ENCODE data around the gene VEGFA. TPM values are rescaled to one million over a fixed set of nuclear protein-coding genes. Genes with fewer than 3 reads are reported as not detected.

VEGFA gene
- total RNA-seq, 1 donor from 2014 or later = 137 TPM

DNA sequence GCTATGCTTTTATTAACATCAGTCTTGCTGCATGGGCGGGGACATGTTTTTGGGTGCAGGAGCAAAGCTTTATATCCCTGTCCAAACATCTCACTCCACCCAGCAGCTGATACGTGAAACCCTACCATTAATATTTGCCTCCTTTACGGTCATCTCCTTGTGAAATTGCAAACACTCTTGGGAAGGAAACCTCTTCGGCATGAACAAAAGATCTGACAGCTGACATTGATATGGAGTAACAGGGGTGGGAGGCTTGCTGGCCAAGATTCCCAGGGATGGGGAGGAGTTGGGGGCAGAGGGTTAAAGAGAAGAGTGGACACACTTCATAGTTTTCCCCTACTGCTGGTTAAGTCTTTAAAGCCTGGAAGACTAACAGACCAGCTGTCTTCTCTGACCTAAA is 22.2 kb upstream of the VEGFA start:
- no peaks in the 10 kb centered on the region for H3K36me3 Mint-ChIP-seq (ENCODE audit: low read depth)
- TF ChIP-seq, protein P1, sequence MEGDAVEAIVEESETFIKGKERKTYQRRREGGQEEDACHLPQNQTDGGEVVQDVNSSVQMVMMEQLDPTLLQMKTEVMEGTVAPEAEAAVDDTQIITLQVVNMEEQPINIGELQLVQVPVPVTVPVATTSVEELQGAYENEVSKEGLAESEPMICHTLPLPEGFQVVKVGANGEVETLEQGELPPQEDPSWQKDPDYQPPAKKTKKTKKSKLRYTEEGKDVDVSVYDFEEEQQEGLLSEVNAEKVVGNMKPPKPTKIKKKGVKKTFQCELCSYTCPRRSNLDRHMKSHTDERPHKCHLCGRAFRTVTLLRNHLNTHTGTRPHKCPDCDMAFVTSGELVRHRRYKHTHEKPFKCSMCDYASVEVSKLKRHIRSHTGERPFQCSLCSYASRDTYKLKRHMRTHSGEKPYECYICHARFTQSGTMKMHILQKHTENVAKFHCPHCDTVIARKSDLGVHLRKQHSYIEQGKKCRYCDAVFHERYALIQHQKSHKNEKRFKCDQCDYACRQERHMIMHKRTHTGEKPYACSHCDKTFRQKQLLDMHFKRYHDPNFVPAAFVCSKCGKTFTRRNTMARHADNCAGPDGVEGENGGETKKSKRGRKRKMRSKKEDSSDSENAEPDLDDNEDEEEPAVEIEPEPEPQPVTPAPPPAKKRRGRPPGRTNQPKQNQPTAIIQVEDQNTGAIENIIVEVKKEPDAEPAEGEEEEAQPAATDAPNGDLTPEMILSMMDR (IDR thresholded peaks at IDR 0.05) = no peak
- H3K27me3 Mint-ChIP-seq (ENCODE audit: low read depth) = peaks cover 12% of the 10 kb centered on the region
- DNase-seq (ENCODE audit: low spot score) = peak; percentile 5
- no peaks in the 10 kb centered on the region for H3K4me1 Mint-ChIP-seq (ENCODE audit: low read depth)
- no peak overlapping the region for H3K27ac Mint-ChIP-seq (ENCODE audit: unreplicated experiment)
- no peak overlapping the region for H3K4me3 Mint-ChIP-seq (ENCODE audit: unreplicated experiment)
- no peaks in the 10 kb centered on the region for H3K9me3 Mint-ChIP-seq (ENCODE audit: low read depth)

DNA sequence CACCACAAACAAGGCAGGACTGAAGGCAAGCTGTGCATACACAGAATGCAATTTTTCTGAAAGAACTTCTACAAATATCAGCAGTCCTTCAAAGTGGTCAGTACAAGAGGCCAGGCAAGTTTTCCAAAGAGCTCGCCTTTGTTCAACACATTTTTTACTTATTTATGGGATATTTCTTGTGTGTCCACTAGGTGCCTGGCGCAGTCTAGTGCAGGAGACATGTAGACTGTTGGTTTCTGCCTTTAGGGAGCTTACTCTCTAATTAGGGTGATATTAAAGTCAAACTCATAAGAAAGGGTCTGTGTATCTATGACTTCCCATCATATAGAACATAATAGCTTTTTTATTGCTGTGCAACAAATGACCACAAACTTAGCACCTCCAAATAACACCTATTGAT is 21.2 kb upstream of the VEGFA start:
- H3K27me3 Mint-ChIP-seq (ENCODE audit: low read depth) = peaks cover 12% of the 10 kb centered on the region
- H3K27ac Mint-ChIP-seq (ENCODE audit: unreplicated experiment) = no peak overlapping the region
- peaks cover 6% of the 10 kb centered on the region for H3K4me1 Mint-ChIP-seq (ENCODE audit: low read depth)
- no peak overlapping the region for H3K4me3 Mint-ChIP-seq (ENCODE audit: unreplicated experiment)
- peaks cover 4% of the 10 kb centered on the region for H3K9me3 Mint-ChIP-seq (ENCODE audit: low read depth)
- peak; percentile 2 for DNase-seq (ENCODE audit: low spot score)
- H3K36me3 Mint-ChIP-seq (ENCODE audit: low read depth) = no peaks in the 10 kb centered on the region
- TF ChIP-seq, protein P1 (IDR thresholded peaks at IDR 0.05) = no peak

DNA sequence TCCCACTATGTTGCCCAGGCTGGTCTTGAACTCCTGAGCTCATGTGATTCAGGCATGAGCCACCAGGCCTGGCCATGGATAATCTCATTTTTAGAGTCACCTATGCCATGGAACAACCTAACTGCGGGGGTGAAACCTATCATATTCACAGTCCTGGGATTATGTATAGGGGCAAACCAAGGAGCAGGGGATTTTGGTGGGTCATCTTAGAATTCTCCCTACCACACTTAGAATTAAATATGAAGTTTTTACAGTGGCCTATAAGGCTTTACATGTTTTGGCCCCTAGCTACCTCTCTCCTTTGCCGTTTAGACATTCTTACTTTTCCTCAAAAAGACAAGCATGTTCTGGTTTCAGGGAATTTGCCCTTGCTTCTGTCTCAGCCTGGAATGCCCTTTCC is 20.6 kb upstream of the VEGFA start:
- peaks cover 4% of the 10 kb centered on the region for H3K9me3 Mint-ChIP-seq (ENCODE audit: low read depth)
- no peak overlapping the region for H3K27ac Mint-ChIP-seq (ENCODE audit: unreplicated experiment)
- no peaks in the 10 kb centered on the region for H3K36me3 Mint-ChIP-seq (ENCODE audit: low read depth)
- H3K4me1 Mint-ChIP-seq (ENCODE audit: low read depth) = peaks cover 8% of the 10 kb centered on the region
- TF ChIP-seq, protein P1 (IDR thresholded peaks at IDR 0.05) = no peak
- peaks cover 12% of the 10 kb centered on the region for H3K27me3 Mint-ChIP-seq (ENCODE audit: low read depth)
- DNase-seq (ENCODE audit: low spot score) = no peak
- H3K4me3 Mint-ChIP-seq (ENCODE audit: unreplicated experiment) = no peak overlapping the region

DNA sequence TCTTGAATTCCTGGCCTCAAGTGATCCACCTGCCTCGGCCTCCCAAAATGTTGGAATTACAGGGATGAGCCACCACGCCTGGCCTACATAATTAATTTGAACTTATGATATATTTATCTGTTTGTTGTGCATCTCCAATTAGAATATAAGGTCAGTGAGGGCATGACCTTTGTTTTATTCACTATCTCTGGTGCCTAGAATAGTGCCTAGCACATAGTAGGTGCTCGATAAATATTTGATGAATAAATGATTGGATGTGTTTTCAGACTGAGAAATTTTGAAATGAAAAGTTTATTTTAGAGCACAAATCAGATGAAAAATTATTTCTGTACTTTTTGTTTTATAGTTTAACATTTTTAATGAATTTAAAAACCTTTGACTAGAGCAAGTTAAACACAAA is 19.4 kb upstream of the VEGFA start:
- Mint-ChIP-seq H3K9me3 (ENCODE audit: low read depth) (peaks cover 4% of the 10 kb centered on the region), H3K4me1 (ENCODE audit: low read depth) (peaks cover 8% of the 10 kb centered on the region)
- TF ChIP-seq, protein P1 (IDR thresholded peaks at IDR 0.05) = no peak

DNA sequence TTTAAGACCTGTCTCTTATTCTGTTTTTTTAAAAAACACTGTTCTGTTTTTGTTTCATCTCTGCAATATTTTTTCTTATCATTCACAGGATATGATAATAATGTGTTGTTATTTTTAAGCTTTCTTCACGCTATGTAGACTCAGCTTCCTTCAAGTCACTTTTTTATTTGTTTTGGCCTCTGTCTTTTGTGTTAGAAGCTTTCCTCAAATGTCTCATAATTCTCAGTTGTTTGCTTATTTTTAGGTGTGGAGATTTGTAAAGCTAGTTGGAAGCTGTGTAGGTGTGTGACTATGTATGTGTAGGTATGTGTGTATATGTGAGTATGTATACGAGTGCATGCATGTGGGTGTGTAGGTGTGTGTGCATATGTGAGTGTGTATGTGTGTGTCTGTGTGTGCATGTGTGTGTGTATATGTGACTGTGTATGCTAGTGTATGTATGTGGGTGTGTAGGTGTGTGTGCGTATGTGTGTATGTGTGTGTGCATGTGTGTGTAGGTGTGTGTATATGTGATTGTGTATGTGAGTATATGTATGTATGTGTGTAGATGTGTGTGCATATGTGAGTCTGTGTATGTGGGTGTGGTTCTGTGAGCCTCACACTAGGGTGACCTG is 16.3 kb upstream of the VEGFA start:
- Mint-ChIP-seq H3K4me1 (ENCODE audit: low read depth) (peaks cover 8% of the 10 kb centered on the region), H3K9me3 (ENCODE audit: low read depth) (peaks cover 4% of the 10 kb centered on the region), H3K27ac (ENCODE audit: unreplicated experiment) (no peak overlapping the region), H3K4me3 (ENCODE audit: unreplicated experiment) (no peak overlapping the region), H3K36me3 (ENCODE audit: low read depth) (no peaks in the 10 kb centered on the region), H3K27me3 (ENCODE audit: low read depth) (no peaks in the 10 kb centered on the region)
- TF ChIP-seq, protein P1 (IDR thresholded peaks at IDR 0.05) = no peak
- no peak for DNase-seq (ENCODE audit: low spot score)

More for the DNA sequence above, 19.4 kb upstream of the VEGFA start:
- no peak overlapping the region for H3K27ac Mint-ChIP-seq (ENCODE audit: unreplicated experiment)
- H3K4me3 Mint-ChIP-seq (ENCODE audit: unreplicated experiment) = no peak overlapping the region
- no peaks in the 10 kb centered on the region for H3K36me3 Mint-ChIP-seq (ENCODE audit: low read depth)
- peaks cover 11% of the 10 kb centered on the region for H3K27me3 Mint-ChIP-seq (ENCODE audit: low read depth)
- DNase-seq (ENCODE audit: low spot score) = no peak

Data from chondrocyte (in vitro differentiated cells).